ENCODE measurements around the gene BIRC7.

DNA sequence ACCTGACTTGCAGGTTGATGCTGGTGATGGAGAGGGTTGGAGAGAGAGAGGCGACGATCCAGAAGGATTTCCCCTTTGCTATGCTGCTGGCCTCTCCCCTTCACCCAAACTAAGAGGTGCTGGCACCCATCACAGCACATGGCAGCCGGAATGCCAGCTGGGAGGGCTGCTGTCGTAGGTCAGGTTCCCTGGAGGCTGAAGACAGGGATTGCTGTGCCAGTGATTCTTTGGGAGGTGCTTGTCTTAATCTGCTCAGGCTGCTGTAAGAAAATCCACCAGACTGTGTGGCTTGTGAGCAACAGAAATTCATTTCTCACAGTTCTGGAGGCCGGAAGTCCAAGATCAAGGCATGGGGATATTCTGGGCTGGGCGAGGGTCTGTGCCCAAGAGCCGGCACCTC lies 32.6 kb downstream of the BIRC7 start:
- TF ChIP-seq, protein P1, sequence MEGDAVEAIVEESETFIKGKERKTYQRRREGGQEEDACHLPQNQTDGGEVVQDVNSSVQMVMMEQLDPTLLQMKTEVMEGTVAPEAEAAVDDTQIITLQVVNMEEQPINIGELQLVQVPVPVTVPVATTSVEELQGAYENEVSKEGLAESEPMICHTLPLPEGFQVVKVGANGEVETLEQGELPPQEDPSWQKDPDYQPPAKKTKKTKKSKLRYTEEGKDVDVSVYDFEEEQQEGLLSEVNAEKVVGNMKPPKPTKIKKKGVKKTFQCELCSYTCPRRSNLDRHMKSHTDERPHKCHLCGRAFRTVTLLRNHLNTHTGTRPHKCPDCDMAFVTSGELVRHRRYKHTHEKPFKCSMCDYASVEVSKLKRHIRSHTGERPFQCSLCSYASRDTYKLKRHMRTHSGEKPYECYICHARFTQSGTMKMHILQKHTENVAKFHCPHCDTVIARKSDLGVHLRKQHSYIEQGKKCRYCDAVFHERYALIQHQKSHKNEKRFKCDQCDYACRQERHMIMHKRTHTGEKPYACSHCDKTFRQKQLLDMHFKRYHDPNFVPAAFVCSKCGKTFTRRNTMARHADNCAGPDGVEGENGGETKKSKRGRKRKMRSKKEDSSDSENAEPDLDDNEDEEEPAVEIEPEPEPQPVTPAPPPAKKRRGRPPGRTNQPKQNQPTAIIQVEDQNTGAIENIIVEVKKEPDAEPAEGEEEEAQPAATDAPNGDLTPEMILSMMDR (conservative IDR thresholded peaks at IDR 0.05) = no peak
- TF ChIP-seq EZH2 (IDR thresholded peaks at IDR 0.05; ENCODE audit: low read depth) = no peak
